NCI-H2196 treated with DMSO at 0.1 percent for 48 hours (cell line): Measurements from ENCODE around the gene BAIAP2L2.
A peak's percentile ranks its signal among the peaks of the same experiment; 100 is the strongest.
"Not testable (repeated sequence)": the region's sequence is repeated elsewhere in the genome, so short reads cannot be mapped to it uniquely, and the experiment has no call there.

Experiments
- DNase-seq: peaks from one replicate; lab custom pipeline; 2025; ENCODE audit not compliant: unreplicated experiment; lab: John Stamatoyannopoulos, UW

Gene BAIAP2L2

DNA sequence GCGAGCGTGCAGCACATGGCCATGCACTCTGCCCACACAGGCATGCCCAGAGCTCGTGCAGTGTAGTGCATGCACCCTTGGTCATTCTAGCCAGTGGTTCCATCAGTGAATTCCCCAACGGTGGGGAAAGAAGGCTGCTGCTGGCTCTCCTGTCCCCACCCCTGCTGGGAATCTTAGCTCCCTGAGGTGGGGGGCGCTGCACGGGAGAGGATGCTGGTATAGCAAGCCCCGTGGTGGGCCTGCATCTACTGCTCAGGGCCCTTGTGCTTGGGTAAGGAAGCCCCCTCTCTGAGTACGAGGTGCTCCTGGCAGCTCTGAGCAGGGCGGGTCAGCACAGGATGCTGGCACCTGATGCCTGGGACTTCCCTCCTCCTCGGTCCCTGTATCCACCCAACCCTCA lies 18.5 kb upstream of the BAIAP2L2 start:
- DNase-seq: no peak

GRCh38 chr22:38127869-38128268 lies 17.4 kb upstream of the BAIAP2L2 start:
- DNase-seq: no peak

DNA sequence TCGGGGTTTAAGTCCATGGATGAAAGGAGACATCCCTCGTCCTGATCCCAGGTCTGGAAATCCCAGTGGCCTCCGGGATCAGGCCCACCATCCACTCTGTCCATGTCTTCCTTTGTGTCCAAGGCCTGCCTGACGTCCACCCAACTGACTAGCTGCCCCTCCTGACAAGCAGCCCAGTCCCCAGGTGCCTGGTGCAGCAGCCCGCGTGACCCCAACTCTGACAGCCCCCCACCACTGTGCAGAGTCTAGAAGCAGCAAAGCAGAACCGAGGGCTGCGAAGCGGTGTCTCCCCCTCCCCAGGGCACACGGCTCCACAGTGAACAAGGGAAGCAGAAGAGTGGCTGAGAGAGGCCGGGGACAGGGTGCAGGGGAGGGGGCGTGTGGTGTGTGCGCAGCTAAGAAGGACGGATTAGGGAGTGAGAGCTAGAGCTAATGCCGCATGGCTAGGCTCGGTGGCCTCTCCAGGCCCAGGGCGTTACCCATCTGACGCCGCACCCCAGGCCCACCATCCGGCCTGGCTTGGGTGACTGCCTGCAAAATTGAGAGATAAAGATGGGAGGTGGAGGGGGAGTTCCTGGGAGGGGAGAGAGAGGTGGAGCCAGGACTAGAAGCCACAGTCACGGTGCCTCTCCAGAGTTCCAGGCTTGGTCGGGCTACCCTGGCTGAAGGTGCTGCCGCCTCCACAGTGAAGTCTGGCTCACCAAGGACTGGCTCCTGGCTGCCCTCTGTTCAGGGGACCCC lies 16.6 kb upstream of the BAIAP2L2 start:
- no peak for DNase-seq

DNA sequence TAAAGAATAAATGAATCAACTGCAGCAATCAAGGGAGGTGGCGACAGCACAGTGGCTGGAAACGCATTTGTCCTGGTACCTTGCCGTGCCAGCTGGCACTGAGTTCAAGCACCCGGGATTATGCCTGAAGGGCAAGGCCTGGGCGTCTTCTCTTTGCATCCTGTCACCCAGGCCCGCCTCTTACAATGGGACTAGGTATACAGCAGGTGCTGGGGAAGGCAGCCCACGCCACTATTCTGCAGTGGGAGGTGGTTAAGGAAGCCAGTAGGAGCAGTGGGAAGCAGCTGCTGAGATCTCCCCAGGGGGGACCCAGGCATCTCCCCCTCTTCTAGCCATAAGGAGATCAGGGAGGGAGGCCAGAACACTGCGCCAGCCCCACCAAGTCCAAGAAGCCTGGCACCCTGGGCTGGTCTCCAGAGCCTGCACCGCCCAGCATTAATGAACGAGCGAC lies 15.3 kb upstream of the BAIAP2L2 start:
- DNase-seq: no peak

DNA sequence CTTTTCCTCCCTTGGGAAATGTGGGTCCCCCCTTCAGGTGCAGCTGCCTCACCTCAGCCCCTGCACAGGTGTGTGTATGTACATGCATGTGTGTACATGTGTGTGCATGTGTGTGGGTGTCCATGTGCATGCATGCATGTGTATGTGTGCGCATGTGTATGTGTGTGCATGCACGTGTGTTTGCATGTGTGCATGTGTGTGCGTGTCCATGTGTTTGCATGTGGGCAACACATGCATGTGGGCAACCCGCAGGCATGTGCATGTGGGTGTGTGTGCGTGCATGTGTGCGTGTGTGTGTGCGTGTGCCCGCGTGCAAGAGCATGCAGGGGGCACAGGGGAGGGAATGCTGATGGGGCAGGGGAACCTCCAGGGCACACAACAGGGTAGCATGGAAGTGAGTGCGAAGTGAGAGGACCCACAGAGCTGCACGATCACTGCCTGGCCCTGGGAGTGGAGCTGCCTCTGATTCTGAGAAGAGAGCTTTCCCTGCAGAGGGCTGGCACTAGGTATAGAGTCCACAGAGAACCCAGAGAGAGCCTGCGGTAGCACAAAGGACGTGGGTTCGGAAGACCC lies 14.6 kb upstream of the BAIAP2L2 start:
- DNase-seq: no peak

- no peak for DNase-seq
These were observed 13.9 kb upstream of the BAIAP2L2 start for GRCh38 chr22:38124236-38124974.

GRCh38 chr22:38122616-38123015 lies 12.1 kb upstream of the BAIAP2L2 start:
- DNase-seq: no peak

GRCh38 chr22:38120359-38121110 lies 10.1 kb upstream of the BAIAP2L2 start:
- no peak for DNase-seq

DNA sequence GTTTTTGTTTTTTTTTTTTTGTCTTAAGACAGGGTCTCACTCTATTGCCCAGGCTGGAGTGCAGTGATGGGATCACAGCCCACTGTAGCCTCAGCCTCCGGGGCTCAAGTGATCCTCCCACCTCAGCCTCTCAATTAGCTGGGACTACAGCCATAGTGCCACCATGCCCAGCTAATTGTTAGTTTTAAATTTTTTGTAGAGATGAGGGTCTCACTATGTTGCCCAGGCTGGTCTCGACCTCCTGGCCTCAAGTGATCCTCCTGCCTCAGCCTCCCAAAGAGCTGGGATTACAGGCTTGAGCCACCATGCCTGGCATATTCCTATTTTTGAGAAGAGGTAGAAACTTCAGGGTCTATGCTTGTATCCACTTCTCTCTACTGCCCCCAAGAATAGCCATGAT lies 8.3 kb upstream of the BAIAP2L2 start:
- not testable (repeated sequence) for DNase-seq

GRCh38 chr22:38118182-38118581 lies 7.7 kb upstream of the BAIAP2L2 start:
- no peak for DNase-seq

- DNase-seq: not testable (repeated sequence)
These were observed 7.1 kb upstream of the BAIAP2L2 start for GRCh38 chr22:38117556-38117955.

GRCh38 chr22:38115423-38116205 lies 5.1 kb upstream of the BAIAP2L2 start:
- no peak for DNase-seq

DNA sequence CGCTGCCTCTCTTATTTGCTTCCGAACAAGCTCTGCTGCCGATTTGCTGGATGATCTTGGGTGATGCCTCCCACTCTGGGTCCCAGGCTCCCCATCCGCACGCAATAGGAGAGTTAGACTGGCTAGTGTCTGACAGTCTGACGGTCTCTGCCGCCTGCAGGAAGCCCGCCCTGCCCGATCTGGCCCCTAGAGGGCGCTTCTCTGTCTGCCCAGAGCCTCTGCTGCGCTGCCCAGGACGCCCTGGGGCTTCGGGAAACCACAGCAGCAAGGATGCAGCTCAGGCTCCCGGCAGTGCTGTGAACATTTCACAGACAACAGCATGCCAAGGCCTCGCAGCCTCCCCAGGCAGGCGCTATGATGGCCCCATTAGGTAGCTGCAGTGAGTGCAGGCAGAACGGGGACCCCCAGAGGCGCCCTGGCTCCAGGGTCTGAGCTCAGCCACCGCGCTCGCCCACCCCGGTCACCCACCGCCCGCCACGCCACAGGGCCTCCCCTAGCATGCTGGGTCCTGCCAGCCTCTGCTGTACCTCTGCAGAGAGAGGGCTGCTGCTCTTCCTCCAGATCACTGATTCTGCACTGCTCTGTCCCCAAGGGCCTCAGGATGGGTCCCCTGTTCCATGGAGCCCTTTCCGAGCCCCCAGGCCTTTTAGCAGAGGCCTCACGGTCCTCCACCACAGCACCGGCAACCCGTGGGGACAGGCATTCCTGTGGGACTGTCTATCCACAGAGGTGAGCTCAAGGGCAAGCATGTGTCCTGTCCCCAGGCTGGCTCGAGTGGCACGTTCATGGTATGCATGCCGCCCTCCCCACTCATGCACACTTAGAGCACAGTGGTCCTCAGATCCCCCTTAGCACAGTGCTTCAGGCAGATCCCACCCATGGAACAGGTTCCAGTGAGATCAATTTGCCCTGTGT lies 4.3 kb upstream of the BAIAP2L2 start:
- peak; percentile 37 for DNase-seq

GRCh38 chr22:38112381-38112780 lies 1.9 kb upstream of the BAIAP2L2 start:
- DNase-seq: no peak

DNA sequence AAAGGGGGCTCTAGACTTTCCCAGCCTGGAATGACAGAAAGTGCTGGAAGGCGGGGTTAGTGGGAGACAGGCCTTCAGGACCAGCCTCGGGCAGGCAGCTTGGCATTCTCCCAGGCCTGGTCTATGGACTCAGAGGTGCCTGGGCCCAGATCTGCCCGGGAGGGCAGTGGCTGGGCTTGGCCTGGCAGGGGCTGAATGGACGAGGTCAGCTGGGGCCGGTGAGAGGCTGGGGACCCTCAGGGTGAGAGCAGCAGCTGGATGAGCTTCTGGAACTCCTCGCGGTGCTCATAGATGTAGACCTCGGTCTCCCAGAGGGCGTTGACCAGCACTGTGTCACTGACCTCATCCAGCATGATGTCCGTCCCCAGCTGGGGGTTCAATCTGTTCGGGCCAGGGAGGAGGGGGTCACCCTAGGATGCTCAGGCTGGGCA lies 1.5 kb upstream of the BAIAP2L2 start:
- DNase-seq: no peak

DNA sequence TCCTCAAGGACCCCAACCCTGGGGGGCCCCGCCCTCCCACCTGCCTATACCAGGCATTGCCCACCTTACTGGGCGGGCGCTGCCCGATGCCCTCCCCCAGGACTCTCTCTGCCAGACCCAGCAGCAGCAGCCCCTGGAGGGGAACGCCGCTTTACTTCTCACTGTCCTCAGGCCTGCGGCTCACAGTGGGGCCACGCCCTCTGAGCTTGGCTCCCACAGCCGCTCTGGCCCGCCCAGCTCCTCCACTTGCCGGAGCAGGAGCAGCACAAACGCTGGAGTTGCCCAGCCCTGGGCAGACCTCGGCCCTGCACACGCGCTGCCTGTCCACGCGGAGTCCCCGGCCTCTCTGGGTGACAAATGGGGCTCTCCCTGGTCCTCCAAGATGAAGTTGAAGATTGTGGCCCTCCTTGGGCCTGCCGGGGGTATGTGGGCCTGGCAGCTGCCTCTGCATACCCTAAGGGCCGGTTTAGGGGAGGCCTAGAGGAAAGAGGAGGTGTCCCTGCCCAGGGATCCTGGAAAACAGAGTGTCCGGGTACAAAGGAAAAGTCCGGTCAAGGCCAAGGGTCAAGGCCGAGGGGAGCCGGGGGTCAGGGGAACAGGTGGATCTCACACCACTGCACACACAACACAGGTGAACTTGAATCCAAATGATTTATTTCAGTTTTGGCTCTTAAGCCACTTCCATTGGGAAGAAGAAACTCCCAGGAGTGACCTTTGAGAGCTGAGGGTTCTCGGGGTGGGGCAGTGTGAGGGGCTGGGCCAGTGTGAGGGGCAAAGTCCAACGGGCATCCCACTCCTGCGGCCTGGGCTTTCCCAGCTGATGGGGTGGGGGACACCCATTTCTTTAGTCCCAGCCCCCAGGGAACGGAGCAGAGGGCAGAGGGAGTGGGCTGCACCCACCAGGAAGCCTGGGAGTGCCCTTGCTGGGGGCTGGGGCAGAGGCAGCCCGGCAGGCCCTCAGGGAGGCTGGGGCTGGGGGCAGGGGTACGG lies 674 bp upstream of the BAIAP2L2 start:
- DNase-seq: no peak

GRCh38 chr22:38109371-38110001 lies 998 bp downstream of the BAIAP2L2 start:
- DNase-seq: no peak
